Lower lobe of right lung (tissue), 2 donors: ENCODE data around the gene CFAP410. TPM values are rescaled to one million over a fixed set of nuclear protein-coding genes. Genes with fewer than 3 reads are reported as not detected.
"Not testable (repeated sequence)": the region's sequence is repeated elsewhere in the genome, so short reads cannot be mapped to it uniquely, and the experiment has no call there.

Experiments used
- ATAC-seq, 2 donors: fragments of 200-7000 bp; cut with Tn5 transposase; one replicate each; pipeline ENCODE4 v1.9.1; 2020 to 2022; ENCODE audit warnings: mild to moderate bottlenecking in 2 of 2, moderate library complexity in 2 of 2
- DNase-seq: peaks from one replicate; pipeline ENCODE4 v3.0.0-alpha.2; 2020
- H3K27ac ChIP-seq: fragments of 200-600 bp; one replicate; pipeline ENCODE4 v1.8.0; 2022
- H3K27me3 ChIP-seq: fragments of 200-600 bp; one replicate; pipeline ENCODE4 v1.8.0; 2022; ENCODE audit warnings: low read depth
- H3K36me3 ChIP-seq: fragments of 200-600 bp; one replicate; pipeline ENCODE4 v1.8.0; 2022; ENCODE audit warnings: mild to moderate bottlenecking
- H3K4me1 ChIP-seq: fragments of 200-600 bp; one replicate; pipeline ENCODE4 v1.8.0; 2022
- H3K4me3 ChIP-seq: fragments of 200-600 bp; one replicate; pipeline ENCODE4 v1.8.0; 2022; ENCODE audit warnings: mild to moderate bottlenecking
- H3K9me3 ChIP-seq: fragments of 200-600 bp; one replicate; pipeline ENCODE4 v1.8.0; 2022
- CTCF ChIP-seq: fragments of 200-600 bp; IDR thresholded peaks from one replicate; pipeline ENCODE4 v1.8.0; 2022; ENCODE audit warnings: antibody characterized with exemption, mild to moderate bottlenecking
- intact Hi-C: fragments of 100-400 bp; cut with DNase I; formaldehyde crosslinking; loops from one replicate; pipeline ENCODE4 v1.11.0; 2022
- total RNA-seq: library from RNA; stranded (reverse); fragmentation: NEBNext Ultra II Directional; extraction: Animal tissue kit (Norgen Biotek cat#: 25700); gene quantifications from one replicate; pipeline ENCODE4 v1.2.1, GENCODE V29; 2021
- donor health status: DM: no; HTN: yes; CAD: no; lungs with severe emphysema.

Gene CFAP410
- total RNA-seq, 1 donor from 2014 or later: 20.3 TPM

GRCh38 chr21:44286086-44286715, 53.0 kb downstream of the CFAP410 start:
- intact Hi-C loops: no loop called here
- Histone ChIP-seq H3K4me1 (peaks cover 5% of the 10 kb centered on the region), H3K9me3 (no peaks in the 10 kb centered on the region), H3K36me3 (no peaks in the 10 kb centered on the region), H3K4me3 (no peak overlapping the region), H3K27me3 (peaks cover 27% of the 10 kb centered on the region), H3K27ac (no peak overlapping the region)
- TF ChIP-seq CTCF: no peak
- no peak for ATAC-seq
- DNase-seq: no peak

- no peak for TF ChIP-seq CTCF
- Histone ChIP-seq H3K4me3 (peak within 1 kb of the TSS; percentile 6), H3K27me3 (peaks cover 27% of the 10 kb centered on the region), H3K9me3 (no peaks in the 10 kb centered on the region), H3K4me1 (peaks cover 5% of the 10 kb centered on the region), H3K36me3 (no peaks in the 10 kb centered on the region), H3K27ac (no peak within 1 kb of the TSS)
- no peak for ATAC-seq
- DNase-seq: no peak
- intact Hi-C loops: no loop called here
Observed at GRCh38 chr21:44285138-44285992, 53.8 kb downstream of the CFAP410 start, which contains the start of gene AIRE. TSS of gene AIRE (plus strand) at chr21:44285876. CDS start at chr21:44286007, 131 bp downstream.

GRCh38 chr21:44283948-44284347, 55.2 kb downstream of the CFAP410 start:
- DNase-seq: peak; percentile 31
- peaks cover 5% of the 10 kb centered on the region for H3K4me1 ChIP-seq
- H3K27ac ChIP-seq: no peak overlapping the region
- H3K4me3 ChIP-seq: no peak overlapping the region
- no peaks in the 10 kb centered on the region for H3K9me3 ChIP-seq
- no peak for ATAC-seq
- TF ChIP-seq CTCF: no peak
- peaks cover 27% of the 10 kb centered on the region for H3K27me3 ChIP-seq
- intact Hi-C loops: no loop called here
- no peaks in the 10 kb centered on the region for H3K36me3 ChIP-seq

GRCh38 chr21:44283211-44283785, 55.9 kb downstream of the CFAP410 start:
- H3K4me3 ChIP-seq, DNase-seq, H3K4me1 ChIP-seq, intact Hi-C loops, ATAC-seq, H3K36me3 ChIP-seq, H3K27ac ChIP-seq, H3K9me3 ChIP-seq: not testable (repeated sequence)
- H3K27me3 ChIP-seq: peaks cover 27% of the 10 kb centered on the region

GRCh38 chr21:44282370-44282769, 56.8 kb downstream of the CFAP410 start:
- peaks cover 26% of the 10 kb centered on the region for H3K27me3 ChIP-seq
- no peak overlapping the region for H3K27ac ChIP-seq
- no peak overlapping the region for H3K4me3 ChIP-seq
- H3K36me3 ChIP-seq: no peaks in the 10 kb centered on the region
- intact Hi-C loops: no loop called here
- no peak for ATAC-seq
- H3K4me1 ChIP-seq: peaks cover 5% of the 10 kb centered on the region
- TF ChIP-seq CTCF: no peak
- H3K9me3 ChIP-seq: no peaks in the 10 kb centered on the region
- DNase-seq: peak; percentile 32
